OCI-LY1 (cell line): ENCODE results near the gene SWAP70.

ENCODE experiments used
- EZH2 ChIP-seq: fragments of 200-600 bp; sonication (generic), shearing (Covaris generic); IDR thresholded peaks from 2 replicates; pipeline ENCODE4 v1.8.0; 2017; ENCODE audit warnings: borderline replicate concordance, mixed run types, mild to moderate bottlenecking, antibody characterized with exemption, low read length, moderate library complexity, mixed read lengths
- TF ChIP-seq, protein P1 (sequence below): fragments of 200-600 bp; sonication (generic), shearing (Covaris generic); IDR thresholded peaks from 2 replicates; pipeline ENCODE4 v1.5.1; 2017; ENCODE audit warnings: mild to moderate bottlenecking, antibody characterized with exemption, low read length, moderate library complexity, mixed read lengths

DNA sequence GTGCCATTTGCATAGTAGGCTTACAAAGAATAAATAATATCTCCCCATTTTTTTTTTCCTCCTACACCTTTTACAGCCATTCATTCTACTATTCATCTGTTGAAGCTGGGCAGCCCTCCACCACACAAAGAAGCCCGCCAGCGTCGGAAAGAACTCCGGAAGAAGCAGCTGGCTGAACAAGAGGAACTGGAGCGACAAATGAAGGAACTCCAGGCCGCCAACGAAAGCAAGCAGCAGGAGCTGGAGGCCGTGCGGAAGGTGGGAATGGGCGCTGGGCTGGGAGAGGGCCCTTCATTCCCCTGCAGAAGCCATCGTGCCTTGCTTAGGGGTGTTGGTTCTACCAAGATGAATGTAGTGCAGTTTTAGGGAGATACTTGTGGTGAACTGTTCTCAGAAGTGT is 68.6 kb downstream of the SWAP70 start:
- TF ChIP-seq EZH2: no peak
- TF ChIP-seq, protein P1, sequence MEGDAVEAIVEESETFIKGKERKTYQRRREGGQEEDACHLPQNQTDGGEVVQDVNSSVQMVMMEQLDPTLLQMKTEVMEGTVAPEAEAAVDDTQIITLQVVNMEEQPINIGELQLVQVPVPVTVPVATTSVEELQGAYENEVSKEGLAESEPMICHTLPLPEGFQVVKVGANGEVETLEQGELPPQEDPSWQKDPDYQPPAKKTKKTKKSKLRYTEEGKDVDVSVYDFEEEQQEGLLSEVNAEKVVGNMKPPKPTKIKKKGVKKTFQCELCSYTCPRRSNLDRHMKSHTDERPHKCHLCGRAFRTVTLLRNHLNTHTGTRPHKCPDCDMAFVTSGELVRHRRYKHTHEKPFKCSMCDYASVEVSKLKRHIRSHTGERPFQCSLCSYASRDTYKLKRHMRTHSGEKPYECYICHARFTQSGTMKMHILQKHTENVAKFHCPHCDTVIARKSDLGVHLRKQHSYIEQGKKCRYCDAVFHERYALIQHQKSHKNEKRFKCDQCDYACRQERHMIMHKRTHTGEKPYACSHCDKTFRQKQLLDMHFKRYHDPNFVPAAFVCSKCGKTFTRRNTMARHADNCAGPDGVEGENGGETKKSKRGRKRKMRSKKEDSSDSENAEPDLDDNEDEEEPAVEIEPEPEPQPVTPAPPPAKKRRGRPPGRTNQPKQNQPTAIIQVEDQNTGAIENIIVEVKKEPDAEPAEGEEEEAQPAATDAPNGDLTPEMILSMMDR: no peak
